Vagina (tissue), 2 donors: ENCODE results near the gene TLCD1. TPM values are rescaled to one million over a fixed set of nuclear protein-coding genes. Genes with fewer than 3 reads are reported as not detected.
A peak's percentile ranks its signal among the peaks of the same experiment; 100 is the strongest.

Experiments used
- DNase-seq, 2 donors: peaks; one replicate each; pipeline ENCODE4 v3.0.0-alpha.2; 2017; ENCODE audit errors: extremely low spot score in 2 of 2
- H3K27ac ChIP-seq: fragments of 200-600 bp; sonication (generic); one replicate; pipeline ENCODE4 v1.5.1; 2019
- H3K27me3 ChIP-seq: fragments of 200-600 bp; sonication (generic); one replicate; pipeline ENCODE4 v1.5.1; 2019
- H3K36me3 ChIP-seq, 2 donors: fragments of 200-600 bp; sonication (generic); one replicate each; pipeline ENCODE4 v1.5.1; 2017 to 2019
- H3K4me1 ChIP-seq: fragments of 200-600 bp; sonication (generic); one replicate; pipeline ENCODE4 v1.5.1; 2019
- H3K4me3 ChIP-seq, 2 donors: fragments of 200-600 bp; sonication (generic); 1 replicate in 1 of 2; 2 replicates in 1 of 2; pipeline ENCODE4 v1.5.1; 2016 to 2019
- H3K9me3 ChIP-seq: fragments of 200-600 bp; sonication (generic); one replicate; pipeline ENCODE4 v1.5.1; 2019
- POLR2A ChIP-seq, 2 donors: fragments of 450-650 bp; IDR thresholded peaks; one replicate each; pipeline ENCODE4 v1.6.1; 2017; ENCODE audit warnings: antibody characterized with exemption in 2 of 2, mild to moderate bottlenecking in 2 of 2, moderate library complexity in 2 of 2
- POLR2AphosphoS5 ChIP-seq, 2 donors: sonication (generic); formaldehyde crosslinking; IDR thresholded peaks; one replicate each; pipeline ENCODE4 v1.9.0; 2017; ENCODE audit warnings: antibody characterized with exemption in 2 of 2, mild to moderate bottlenecking in 2 of 2, low read depth in 1 of 2; ENCODE audit not compliant: insufficient read depth in 1 of 2
- intact Hi-C: fragments of 100-400 bp; cut with DNase I; formaldehyde crosslinking; loops from one replicate; pipeline ENCODE4 v1.15.1; 2023
- total RNA-seq: library from RNA; depleted of rRNA; stranded (reverse); fragments of >200 nt; gene quantifications from one replicate; pipeline ENCODE4 v1.2.3, GENCODE V29; 2016
- TF ChIP-seq, protein P1 (sequence below), 3 experiments: fragments of 450-650 bp in 2 of 3; fragments of 200-600 bp in 1 of 3; sonication (generic) in 1 of 3; IDR thresholded peaks; one replicate each; pipeline ENCODE4 v1.5.1; 2017 to 2019; ENCODE audit warnings: antibody characterized with exemption in 3 of 3, mild to moderate bottlenecking in 2 of 3, moderate library complexity in 2 of 3

Gene TLCD1, protein sequence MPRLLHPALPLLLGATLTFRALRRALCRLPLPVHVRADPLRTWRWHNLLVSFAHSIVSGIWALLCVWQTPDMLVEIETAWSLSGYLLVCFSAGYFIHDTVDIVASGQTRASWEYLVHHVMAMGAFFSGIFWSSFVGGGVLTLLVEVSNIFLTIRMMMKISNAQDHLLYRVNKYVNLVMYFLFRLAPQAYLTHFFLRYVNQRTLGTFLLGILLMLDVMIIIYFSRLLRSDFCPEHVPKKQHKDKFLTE
- 2.9 TPM for total RNA-seq

DNA sequence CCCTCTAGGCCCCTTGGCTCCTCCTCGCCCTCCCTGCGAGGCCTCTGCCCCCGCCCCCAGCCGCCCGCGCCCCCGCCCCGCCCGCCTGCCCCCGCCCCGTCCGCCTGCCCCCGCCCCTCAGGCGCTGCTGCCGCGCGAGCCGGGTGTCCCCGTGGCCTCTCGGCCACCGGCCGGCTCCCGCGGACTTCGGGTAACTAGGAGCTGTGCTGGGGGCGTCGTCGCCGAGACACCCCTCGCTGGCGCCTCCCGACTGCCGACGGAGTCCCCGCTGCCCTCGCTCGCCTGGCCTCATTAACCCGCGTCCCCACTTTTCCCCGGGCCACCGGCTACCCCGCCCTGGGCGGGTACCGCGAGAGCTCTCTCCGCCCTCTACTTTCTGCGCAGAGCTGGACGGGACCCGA, at the start of gene TLCD1:
TLCD1 (minus strand) TSS at position 8 of the 401 bp plus-strand sequence. CDS start 136 bp downstream, outside the sequence.
- intact Hi-C loops: no loop called here
- Histone ChIP-seq H3K27me3 (no peaks in the 10 kb centered on the region), H3K9me3 (no peaks in the 10 kb centered on the region), H3K36me3 (peaks cover 0 to 30% of the 10 kb centered on the region in 2 donors), H3K4me1 (peaks cover 36% of the 10 kb centered on the region), H3K4me3 (peak within 1 kb of the TSS; percentile 55 to 62), H3K27ac (peak within 1 kb of the TSS; percentile 98)
- no peak for DNase-seq
- TF ChIP-seq, protein P1, sequence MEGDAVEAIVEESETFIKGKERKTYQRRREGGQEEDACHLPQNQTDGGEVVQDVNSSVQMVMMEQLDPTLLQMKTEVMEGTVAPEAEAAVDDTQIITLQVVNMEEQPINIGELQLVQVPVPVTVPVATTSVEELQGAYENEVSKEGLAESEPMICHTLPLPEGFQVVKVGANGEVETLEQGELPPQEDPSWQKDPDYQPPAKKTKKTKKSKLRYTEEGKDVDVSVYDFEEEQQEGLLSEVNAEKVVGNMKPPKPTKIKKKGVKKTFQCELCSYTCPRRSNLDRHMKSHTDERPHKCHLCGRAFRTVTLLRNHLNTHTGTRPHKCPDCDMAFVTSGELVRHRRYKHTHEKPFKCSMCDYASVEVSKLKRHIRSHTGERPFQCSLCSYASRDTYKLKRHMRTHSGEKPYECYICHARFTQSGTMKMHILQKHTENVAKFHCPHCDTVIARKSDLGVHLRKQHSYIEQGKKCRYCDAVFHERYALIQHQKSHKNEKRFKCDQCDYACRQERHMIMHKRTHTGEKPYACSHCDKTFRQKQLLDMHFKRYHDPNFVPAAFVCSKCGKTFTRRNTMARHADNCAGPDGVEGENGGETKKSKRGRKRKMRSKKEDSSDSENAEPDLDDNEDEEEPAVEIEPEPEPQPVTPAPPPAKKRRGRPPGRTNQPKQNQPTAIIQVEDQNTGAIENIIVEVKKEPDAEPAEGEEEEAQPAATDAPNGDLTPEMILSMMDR (IDR thresholded peaks at IDR 0.05): no peak
- no peak for TF ChIP-seq POLR2A (IDR thresholded peaks at IDR 0.05)
- no peak for TF ChIP-seq POLR2AphosphoS5 (IDR thresholded peaks at IDR 0.05; ENCODE audit: insufficient read depth in 1 of 2, low read depth in 1 of 2)

GRCh38 chr17:28774206-28774605, 48.2 kb upstream of the TLCD1 start:
- no peaks in the 10 kb centered on the region for H3K9me3 ChIP-seq
- H3K4me1 ChIP-seq: no peaks in the 10 kb centered on the region
- DNase-seq: no peak
- H3K27me3 ChIP-seq: no peaks in the 10 kb centered on the region
- no peak overlapping the region for H3K27ac ChIP-seq
- H3K36me3 ChIP-seq: no peaks in the 10 kb centered on the region
- intact Hi-C loops: no loop called here
- TF ChIP-seq, protein P1 (IDR thresholded peaks at IDR 0.05): no peak
- TF ChIP-seq POLR2AphosphoS5 (IDR thresholded peaks at IDR 0.05; ENCODE audit: insufficient read depth in 1 of 2, low read depth in 1 of 2) (no peak), POLR2A (IDR thresholded peaks at IDR 0.05) (no peak)
- no peak overlapping the region for H3K4me3 ChIP-seq

DNA sequence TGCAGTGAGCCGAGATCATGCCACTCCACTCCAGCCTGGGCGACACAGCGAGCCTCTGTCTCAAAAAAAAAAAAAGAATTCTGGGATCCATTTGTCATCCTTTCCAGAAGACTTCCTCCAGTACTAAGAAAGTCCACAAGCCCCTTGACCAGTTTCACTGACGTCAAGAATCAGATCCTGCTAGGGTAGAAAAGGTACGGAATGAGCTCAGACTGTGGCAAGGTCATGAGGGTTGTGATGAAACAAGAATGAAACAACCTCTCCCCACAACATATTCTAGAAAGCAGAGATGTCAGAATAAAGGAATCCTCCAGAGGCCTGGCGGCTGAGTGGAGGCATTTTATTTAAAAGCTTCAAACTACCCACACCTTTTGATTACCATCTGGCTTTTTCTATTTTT, 47.7 kb upstream of the TLCD1 start:
- intact Hi-C loops: no loop called here
- TF ChIP-seq POLR2AphosphoS5 (IDR thresholded peaks at IDR 0.05; ENCODE audit: insufficient read depth in 1 of 2, low read depth in 1 of 2) (no peak), POLR2A (IDR thresholded peaks at IDR 0.05) (no peak)
- TF ChIP-seq, protein P1 (IDR thresholded peaks at IDR 0.05): no peak
- Histone ChIP-seq H3K4me3 (no peak overlapping the region), H3K27me3 (no peaks in the 10 kb centered on the region), H3K9me3 (no peaks in the 10 kb centered on the region), H3K36me3 (no peaks in the 10 kb centered on the region), H3K27ac (no peak overlapping the region), H3K4me1 (no peaks in the 10 kb centered on the region)
- DNase-seq: no peak

- H3K9me3 ChIP-seq: no peaks in the 10 kb centered on the region
- H3K27me3 ChIP-seq: no peaks in the 10 kb centered on the region
- no peak overlapping the region for H3K27ac ChIP-seq
- intact Hi-C loops: no loop called here
- H3K4me1 ChIP-seq: no peaks in the 10 kb centered on the region
- no peak for TF ChIP-seq POLR2A (IDR thresholded peaks at IDR 0.05)
- TF ChIP-seq, protein P1 (IDR thresholded peaks at IDR 0.05): no peak
- TF ChIP-seq POLR2AphosphoS5 (IDR thresholded peaks at IDR 0.05; ENCODE audit: insufficient read depth in 1 of 2, low read depth in 1 of 2): no peak
- peaks cover 0 to 10% of the 10 kb centered on the region in 2 donors for H3K36me3 ChIP-seq
- H3K4me3 ChIP-seq: no peak overlapping the region
- DNase-seq: no peak
Measured at GRCh38 chr17:28765038-28765437, 39.0 kb upstream of the TLCD1 start.

DNA sequence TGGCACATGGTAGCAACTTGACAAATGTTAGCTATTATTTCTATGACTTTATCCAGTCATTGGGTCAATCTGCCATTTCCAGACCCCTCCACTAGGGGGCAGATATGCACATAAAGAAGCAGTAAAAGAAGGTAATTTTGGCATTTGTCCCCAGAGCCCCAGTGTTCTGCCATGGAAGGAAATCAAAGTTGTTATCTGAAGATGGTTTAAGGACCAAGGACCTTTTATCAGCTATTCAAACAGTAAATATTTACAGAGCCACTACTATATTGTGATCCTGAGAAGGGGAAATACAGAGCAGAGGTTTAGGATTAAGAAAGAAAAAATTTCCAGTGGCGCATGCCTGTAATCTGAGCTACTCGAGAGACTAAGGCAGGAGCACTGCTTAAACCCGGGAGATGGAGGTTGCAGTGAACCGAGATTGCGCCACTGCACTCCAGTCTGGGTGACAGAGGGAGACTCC, 37.8 kb upstream of the TLCD1 start:
- intact Hi-C loops: loop anchor here (5.0 kb wide), 1 partner anchor 133 kb away; the partner anchor contains the start of gene FLOT2
- H3K4me3 ChIP-seq: no peak overlapping the region
- peaks cover 0 to 21% of the 10 kb centered on the region in 2 donors for H3K36me3 ChIP-seq
- TF ChIP-seq, protein P1 (IDR thresholded peaks at IDR 0.05): peak; percentile 79 to 89 (median 87)
- TF ChIP-seq POLR2A (IDR thresholded peaks at IDR 0.05) (no peak), POLR2AphosphoS5 (IDR thresholded peaks at IDR 0.05; ENCODE audit: insufficient read depth in 1 of 2, low read depth in 1 of 2) (peak in 1 of 2 donors; percentile 74)
- H3K9me3 ChIP-seq: no peaks in the 10 kb centered on the region
- no peaks in the 10 kb centered on the region for H3K4me1 ChIP-seq
- no peak overlapping the region for H3K27ac ChIP-seq
- H3K27me3 ChIP-seq: no peaks in the 10 kb centered on the region
- DNase-seq: no peak
